Embryonic facial prominence (tissue), 1 donor: ENCODE data around the gene GPR146.
"Not testable (repeated sequence)": the region's sequence is repeated elsewhere in the genome, so short reads cannot be mapped to it uniquely, and the experiment has no call there.

Source experiments
- DNase-seq: peaks from one replicate; pipeline ENCODE4 v3.0.0-alpha.2; 2016; ENCODE audit errors: extremely low spot score

GPR146 gene

DNA sequence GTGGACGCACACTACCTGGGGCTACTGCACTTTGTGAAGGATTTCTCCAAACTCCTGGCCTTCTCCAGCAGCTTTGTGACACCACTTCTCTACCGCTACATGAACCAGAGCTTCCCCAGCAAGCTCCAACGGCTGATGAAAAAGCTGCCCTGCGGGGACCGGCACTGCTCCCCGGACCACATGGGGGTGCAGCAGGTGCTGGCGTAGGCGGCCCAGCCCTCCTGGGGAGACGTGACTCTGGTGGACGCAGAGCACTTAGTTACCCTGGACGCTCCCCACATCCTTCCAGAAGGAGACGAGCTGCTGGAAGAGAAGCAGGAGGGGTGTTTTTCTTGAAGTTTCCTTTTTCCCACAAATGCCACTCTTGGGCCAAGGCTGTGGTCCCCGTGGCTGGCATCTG, 14.0 kb downstream of the GPR146 start:
- DNase-seq, result no peak

DNA sequence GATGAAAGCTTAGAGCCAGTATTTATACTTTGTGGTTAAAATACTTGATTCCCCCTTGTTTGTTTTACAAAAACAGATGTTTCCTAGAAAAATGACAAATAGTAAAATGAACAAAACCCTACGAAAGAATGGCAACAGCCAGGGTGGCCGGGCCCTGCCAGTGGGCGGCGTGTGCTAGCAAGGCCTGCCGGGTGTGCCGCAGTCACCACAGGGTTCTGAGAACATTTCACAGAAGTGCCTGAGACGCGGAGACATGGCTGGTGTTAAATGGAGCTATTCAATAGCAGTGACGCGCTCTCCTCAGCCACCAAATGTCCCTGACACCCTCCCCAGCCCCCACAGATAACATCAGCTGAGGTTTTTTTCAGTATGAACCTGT, 14.5 kb downstream of the GPR146 start:
- DNase-seq, result no peak

- peak; percentile 45 for DNase-seq
Measured at GRCh38 chr7:1059200-1060091, 15.1 kb downstream of the GPR146 start.

DNA sequence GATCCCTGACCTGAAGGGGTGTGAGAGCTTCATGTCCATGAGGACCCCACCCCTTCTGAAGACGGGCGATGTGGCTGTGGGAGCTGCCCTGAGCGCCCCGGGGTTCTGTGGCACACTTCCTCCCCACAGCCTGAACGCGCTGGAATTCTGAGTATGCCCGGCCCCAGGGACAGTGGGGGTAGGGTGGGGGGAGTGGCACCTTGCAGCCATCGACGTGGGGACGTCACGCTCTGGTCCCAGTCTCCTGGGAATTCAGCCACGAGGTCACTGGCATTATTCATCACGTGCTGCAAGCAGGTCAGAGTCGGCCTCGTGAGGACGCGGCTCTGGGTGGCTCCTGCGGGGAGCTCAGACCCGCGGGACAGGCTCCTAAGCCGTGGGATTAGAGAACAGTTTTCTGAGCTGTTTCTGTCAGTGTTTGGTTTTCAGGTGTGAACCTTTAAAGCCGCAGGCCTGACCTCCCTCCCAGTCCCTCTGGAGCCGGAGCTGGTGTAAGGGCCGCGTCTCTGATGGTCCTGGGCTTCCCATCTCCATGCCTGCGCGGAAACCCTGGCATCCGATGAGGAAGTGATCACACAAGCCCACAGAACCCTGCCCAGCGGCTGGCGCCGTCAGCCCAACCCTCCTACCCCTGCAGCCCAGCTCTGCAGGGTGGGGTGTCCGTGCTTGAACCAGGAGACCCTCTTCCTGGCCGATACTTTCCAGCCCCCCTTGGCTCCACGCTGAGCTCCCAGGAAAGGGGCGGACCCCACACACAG, 16.1 kb downstream of the GPR146 start:
- DNase-seq, result no peak

DNA sequence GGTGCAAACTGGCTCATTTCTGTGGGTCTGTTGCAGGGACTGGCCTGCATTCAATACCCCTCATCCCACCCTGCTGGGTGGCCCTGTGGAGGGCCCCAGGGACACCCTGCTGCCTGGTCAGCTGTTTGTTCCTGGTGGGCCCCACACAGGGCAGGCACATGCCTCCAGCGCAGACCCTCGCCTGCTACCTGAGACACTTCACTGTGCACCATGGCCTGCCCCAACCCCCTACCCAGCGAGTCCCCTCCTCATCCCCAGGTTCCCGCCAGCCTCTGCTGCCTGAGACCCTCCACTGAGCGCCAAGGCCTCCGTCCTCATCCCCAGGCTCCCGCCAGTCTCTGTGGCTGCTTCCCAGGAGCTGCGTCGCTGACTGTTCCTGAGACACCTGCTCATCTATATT, 16.8 kb downstream of the GPR146 start:
- DNase-seq, result no peak

DNA sequence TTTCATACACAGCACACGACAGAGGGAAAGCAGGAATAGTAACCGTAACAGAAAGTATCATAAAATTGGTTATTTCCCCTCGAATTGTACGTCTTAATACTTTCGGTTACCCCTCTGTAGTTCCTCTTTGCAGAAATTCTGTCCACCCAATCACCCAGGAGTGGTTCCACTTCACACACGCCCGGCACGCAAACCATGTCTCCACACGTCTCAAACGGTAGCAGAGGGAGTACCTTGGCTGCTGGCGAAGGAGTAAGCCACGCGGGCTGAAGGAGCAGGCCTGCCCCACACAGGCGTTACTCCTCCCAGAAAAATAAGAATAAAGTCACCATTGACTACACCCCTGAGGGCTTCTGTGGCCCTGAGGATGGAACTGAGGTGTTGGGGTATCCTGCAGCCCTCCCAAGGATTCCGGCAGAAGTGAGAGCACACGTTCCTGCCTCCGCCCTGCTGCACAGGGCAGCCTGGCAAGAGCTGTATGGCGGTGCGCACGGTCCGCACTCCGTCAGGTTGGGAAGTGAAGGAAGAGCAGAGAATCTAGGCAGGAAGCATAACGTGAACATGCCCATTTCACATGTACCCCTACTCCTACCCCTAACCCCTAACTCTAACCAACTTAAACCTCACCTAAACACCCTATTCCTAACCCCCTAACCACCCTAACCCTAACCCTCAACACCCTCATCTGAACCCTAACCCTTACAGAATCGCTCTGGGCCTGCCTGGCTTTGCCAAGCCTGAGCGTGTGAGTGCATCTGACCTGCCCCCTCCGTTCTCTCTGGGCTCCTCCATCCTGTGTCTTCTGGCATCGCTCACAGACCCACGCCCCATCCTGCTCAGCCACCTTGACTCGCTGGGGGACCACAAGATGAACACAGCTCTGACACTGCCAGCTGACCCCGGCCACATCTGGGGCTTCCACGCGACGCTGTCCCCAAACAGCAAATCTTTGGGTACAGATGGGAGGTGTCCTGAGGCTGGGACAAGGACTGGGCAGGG, 18.2 kb downstream of the GPR146 start:
- no peak for DNase-seq

- DNase-seq, result no peak
Measured at GRCh38 chr7:1063361-1063760, 19.0 kb downstream of the GPR146 start.

- no peak for DNase-seq
Measured at GRCh38 chr7:1064581-1064980, 20.2 kb downstream of the GPR146 start.

GRCh38 chr7:1065263-1065584, 20.9 kb downstream of the GPR146 start:
- no peak for DNase-seq

DNA sequence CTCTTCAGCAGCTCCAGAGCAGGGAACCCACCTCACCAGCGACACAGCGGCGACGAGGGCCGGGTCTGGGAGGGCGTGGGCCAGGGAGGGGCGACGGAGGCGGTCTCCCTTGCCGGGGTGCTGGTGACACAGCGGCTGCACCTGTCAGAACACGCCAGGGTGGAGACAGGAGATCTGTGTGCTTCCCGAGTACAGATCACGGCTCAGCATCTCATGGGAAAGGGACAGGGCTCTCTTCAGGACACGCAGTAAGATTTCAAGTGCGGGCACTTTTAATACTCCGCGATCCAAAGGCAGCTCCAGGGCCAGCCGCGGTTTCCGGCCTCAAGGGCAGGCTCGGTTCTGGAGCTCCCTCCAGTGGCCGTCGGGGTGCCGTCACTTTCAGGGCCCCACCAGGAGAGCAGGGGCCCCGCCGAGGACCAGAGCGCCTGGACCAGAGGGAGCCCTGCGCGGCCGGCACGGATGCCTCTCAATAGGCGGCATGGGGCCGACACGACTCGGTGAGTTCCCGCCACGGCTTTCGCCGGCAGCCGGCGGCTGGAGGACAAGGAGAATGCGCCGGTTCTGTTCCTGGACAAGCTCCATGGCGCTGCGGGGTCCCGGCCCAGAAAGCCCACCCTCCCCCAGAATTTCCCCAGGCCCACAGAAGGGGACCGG, 21.4 kb downstream of the GPR146 start:
- DNase-seq, result no peak

DNA sequence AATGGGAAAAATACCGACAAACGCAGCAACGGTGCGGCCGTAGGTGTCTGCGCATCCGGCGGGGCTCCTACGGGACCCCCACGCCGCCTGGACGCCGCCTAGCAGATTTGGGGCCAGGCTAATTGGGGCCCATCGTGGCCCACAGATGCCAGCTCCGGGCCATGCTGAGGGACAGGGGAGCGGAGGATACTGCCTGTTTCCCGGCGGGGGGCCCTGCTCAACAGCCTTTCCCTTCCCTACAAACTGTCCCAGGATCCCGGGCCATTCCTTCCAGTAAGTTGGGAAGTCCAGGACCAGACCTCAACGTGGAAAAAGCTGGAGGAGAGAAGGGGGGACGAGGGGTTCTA, 21.9 kb downstream of the GPR146 start:
- no peak for DNase-seq

DNA sequence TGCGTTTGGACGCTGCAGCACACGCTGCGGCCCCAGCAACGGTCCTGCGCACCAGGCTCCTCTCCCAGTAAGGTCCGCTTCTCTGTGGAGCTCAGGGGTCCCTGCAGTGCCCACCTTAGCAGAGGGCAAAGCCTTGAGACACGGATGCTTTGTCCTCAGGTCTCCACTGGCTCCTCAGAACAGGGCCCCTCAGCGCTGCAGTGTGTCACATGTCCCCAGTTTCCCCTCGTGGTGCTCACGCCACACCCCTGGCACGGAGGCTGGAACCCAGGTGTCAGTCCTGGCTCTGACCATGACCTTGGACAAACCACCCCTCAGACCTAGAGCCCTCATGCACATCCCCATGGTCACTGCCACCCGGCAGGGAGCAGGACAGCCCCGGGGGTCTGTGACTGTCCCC, 23.7 kb downstream of the GPR146 start:
- DNase-seq, result no peak

DNA sequence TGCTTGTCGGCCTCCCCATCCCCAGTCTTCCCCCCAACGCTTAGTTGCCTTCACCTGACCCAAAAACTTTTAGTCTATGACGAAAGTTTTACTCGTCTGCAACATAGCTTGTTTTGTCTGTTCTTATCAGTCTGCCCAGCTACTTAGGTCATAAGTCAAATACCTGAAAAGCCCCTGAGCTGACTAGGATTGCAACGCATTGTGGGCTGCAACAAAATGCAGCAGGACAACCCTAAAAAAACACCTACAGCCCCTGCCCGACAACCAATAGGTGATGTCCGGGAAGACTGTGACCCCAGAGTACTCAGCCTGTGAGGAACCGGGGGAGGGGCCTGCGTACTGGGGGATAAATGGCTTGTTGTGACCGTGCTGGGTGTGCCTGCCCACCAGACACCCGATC, 24.3 kb downstream of the GPR146 start:
- DNase-seq, result no peak

- DNase-seq, result no peak
Measured at GRCh38 chr7:1070544-1071011, 26.2 kb downstream of the GPR146 start.

DNA sequence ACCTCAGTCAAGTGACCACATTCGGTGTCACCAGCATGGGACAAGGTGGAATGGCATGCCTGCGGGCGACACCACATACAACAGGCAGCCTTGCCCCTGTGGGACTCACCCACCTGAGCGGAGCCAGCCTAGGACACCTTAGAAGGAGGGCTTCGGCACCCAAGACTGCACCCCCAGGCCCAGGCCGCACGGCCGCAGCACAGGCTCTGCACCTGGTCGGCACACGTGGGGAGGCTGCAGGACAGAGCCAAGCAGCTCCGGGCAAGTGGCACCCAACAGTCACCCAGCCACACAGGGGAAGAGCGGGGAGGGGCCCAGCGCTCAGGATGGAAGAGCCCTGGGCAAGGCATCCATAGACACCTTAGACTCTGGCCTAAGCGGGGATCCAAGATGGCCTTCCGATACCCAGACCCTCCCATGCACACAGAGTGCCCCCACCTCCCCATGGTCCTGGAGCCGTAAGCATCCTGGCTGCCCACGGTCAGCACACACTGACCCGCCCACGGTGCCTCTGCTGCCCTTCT, 27.4 kb downstream of the GPR146 start:
- no peak for DNase-seq

DNA sequence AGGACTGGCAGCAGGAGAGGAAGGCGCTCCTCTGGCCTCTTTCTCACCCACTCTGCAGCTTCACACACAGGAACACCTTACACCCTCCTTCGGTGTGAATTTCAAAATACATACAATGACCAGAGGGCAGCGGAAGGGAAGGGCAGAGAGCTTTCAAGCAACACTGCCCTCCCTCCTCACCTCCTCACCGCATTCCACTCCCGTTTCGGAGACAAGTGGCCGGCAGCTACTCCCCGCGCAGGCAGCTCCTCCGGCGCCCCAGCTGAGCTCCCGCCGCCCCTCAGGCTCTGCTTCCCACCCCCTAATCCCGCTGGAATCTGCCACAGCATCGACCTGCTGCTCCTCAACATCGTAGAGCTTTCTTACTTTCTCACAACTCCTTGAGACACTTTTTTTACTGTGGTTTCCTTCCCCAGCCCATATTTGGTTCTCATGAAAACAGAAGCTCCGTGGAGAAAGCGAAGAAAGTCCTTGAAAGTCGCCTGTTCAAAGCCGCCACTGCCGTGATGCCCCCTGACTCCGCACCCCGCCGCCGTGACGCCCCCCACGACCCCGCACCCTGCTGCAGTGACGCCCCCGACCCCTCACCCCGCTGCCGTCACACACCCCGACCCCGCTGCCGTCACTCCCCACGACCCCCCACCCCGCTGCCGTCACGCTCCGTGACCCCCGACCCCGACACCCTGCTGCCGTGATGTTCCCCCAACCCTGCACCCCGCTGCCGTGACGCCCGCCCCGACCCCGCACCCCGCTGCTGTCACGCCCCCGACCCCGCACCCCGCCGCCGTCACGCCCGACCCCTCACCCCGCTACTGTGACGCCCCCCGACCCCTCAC, 29.0 kb downstream of the GPR146 start:
- no peak for DNase-seq

- not testable (repeated sequence) for DNase-seq
Measured at GRCh38 chr7:1074018-1074417, 29.7 kb downstream of the GPR146 start.

- no peak for DNase-seq
Measured at GRCh38 chr7:1074593-1075431, 30.5 kb downstream of the GPR146 start.
